Fibroblast of lung (primary cell): ENCODE data around the gene CYP2D6.

ENCODE experiments used
- CTCF ChIP-seq, 2 donors: IDR thresholded peaks in 1 of 2; conservative IDR thresholded peaks in 1 of 2; 1 replicate in 1 of 2; 2 replicates in 1 of 2; pipeline ENCODE4 v1.5.1; 2011 to 2012; ENCODE audit warnings: low read length in 2 of 2, control low read depth in 1 of 2, inconsistent platforms in 1 of 2, low read depth in 1 of 2, mild to moderate bottlenecking in 1 of 2
- EZH2 ChIP-seq: IDR thresholded peaks from 2 replicates; pipeline ENCODE4 v1.5.1; 2012; ENCODE audit warnings: low read length, control low read depth, mild to moderate bottlenecking; ENCODE audit errors: missing control alignments

GRCh38 chr22:42131562-42131961 is 952 bp upstream of the CYP2D6 start:
- TF ChIP-seq CTCF (conservative IDR thresholded peaks at IDR 0.05 in 1 of 2, IDR thresholded peaks at IDR 0.05 in 1 of 2; ENCODE audit: low read depth in 1 of 2, low read length in 2 of 2) (no peak), EZH2 (no peak)
